Measurements from ENCODE around the gene PIGZ.
A peak's percentile ranks its signal among the peaks of the same experiment; 100 is the strongest.

The PIGZ gene, protein sequence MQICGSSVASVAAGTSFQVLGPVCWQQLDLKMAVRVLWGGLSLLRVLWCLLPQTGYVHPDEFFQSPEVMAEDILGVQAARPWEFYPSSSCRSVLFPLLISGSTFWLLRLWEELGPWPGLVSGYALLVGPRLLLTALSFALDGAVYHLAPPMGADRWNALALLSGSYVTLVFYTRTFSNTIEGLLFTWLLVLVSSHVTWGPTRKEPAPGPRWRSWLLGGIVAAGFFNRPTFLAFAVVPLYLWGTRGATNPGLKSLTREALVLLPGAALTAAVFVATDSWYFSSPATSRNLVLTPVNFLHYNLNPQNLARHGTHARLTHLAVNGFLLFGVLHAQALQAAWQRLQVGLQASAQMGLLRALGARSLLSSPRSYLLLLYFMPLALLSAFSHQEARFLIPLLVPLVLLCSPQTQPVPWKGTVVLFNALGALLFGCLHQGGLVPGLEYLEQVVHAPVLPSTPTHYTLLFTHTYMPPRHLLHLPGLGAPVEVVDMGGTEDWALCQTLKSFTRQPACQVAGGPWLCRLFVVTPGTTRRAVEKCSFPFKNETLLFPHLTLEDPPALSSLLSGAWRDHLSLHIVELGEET

DNA sequence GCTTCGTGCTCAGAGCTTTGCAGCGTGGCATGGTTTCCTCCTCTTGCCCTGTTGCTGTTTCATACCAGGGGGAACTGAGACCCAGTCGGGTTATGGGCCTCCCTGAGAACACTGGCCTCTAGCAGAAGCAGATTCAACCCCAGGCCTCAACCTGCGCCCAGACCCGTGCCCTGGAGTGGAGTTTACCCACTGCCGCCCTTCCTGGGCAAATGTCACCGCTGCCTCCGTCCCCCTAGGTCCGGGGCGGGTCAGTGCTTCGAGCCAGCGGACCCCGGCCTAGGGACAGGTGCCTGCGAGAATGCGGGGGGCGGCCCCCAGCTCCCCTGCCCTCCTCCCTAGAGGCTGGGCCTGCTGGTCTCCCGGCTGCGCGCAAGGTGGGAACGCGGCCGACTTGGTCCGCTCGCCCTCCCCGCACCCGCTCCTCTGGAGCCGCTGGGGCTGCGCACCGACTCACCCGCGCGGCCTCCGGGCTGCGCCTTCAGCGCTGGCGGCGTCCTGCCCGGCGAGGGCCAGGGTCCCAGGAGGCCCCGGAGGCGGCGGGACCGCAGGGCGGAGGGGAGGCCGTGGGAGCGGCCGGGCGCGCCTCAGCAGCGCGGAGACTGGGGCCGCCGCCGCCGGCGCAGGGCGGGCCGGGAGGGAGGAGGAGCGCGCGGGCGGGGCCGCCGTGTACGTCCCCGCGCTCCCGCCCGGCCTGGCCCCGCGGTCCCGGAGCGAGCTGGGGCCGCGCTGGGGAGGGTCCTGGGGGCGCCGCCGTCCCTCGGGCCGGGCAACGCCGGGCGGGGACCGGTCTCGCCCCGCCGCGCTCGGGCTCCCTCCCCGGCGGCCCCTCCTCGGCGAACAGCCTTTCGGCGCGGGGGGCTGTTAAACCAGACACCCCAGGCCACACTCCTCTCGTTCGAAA is at the start of gene PIGZ:
TSS of gene PIGZ (minus strand) at position 601 of the 901 bp plus-strand sequence. CDS start 16,802 bp downstream, outside the sequence.
- FAIRE-seq (no peak), DNase-seq (ENCODE audit: insufficient read length, low spot score) (peak; percentile 72)

DNA sequence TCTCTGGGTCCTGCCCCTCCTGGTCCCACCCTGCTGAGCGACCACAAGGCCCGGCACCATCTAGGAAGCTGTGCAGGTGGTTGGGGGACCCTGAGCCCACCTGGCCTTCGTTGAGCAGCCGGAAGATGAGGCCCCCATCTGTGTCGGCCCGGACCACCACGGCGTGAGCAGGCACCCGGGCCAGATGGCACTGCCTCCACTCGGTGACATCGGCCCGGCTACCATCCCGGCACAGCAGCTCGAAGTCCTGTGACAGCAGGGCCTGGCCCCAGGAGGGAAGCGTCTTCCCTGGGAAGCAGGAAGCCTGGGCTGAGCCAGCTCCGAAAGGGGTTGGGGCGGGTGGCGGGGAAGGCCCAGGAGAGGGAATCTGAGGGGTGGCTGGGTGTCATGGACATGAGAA is 48.4 kb upstream of the PIGZ start:
- FAIRE-seq (no peak), DNase-seq (ENCODE audit: insufficient read length, low spot score) (no peak)

DNA sequence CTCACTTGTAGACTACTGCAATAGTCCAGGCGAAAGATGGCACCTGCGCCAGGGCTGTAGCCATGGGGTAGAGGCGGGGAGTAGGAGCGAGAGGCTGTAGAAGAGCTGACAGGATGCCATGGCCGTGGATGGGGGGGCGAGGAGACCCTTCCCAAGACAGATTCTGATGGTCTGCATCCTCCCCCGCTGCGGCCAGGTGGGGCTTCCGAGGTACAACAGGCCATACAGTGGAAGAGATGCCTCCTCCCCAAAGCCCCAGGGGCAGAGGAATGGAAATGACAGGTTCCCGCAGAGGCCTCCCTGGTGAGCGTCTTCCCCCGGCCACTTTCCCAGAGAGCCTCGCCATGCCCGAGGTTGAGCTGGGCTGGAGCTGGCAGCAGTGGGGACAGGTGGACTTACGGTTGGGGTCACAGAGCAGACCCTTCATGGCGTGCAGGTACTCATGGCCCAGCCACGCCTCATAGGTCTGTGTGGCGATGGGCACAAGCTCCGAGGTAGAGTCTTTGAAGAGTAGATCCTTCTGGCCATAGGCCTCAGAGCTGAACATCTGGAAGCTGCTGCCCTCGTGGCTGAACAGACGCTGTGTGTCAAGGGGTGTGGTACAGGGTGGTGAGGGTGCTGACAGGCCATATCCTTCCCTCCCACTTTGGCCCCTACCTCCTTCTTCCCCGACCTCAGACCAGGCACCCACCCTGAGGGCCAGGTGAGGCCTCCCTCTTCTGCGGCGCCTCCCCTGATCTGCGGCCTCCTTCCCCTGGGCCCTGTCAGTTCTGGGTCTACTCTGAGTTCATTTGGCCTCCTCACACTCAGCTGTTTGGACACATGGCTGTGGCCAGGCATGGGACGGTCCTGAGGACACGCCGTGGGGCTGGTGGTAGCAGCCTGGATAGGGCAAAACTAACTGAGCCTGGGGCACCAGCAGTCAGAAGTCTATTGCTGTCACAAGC is 47.4 kb upstream of the PIGZ start:
- DNase-seq (ENCODE audit: insufficient read length, low spot score) (no peak), FAIRE-seq (no peak)

DNA sequence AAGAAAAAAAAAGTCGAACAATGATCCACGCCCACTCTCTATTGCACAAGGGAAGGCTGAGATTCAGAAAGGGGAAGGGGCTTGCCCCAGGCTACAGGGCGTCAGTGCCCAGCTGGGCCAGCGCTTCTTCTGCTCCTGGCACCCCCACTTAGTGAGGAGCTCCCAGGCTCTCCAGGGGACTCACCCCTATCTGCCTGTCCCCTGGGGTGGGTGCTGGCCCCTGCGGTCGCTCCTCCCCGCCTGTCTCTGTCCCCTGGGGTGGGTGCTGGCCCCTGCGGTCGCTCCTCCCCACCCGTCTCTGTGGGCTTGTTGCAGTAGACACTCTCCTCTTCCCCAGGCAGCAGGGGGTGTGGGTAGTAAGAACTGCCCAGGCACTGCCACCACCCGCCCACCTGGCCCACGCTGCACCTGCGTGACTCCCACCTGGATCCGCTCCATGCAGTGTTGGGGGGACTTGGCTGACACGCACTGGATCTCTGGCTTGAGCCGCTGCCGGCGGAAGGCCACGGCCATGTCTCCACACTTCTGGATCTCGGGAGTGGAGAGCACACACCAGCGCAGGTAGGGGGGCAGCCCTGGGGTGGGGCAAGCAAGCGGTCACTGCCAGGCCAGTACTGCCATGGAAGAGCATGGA is 46.4 kb upstream of the PIGZ start:
- DNase-seq (ENCODE audit: insufficient read length, low spot score) (no peak), FAIRE-seq (no peak)

DNA sequence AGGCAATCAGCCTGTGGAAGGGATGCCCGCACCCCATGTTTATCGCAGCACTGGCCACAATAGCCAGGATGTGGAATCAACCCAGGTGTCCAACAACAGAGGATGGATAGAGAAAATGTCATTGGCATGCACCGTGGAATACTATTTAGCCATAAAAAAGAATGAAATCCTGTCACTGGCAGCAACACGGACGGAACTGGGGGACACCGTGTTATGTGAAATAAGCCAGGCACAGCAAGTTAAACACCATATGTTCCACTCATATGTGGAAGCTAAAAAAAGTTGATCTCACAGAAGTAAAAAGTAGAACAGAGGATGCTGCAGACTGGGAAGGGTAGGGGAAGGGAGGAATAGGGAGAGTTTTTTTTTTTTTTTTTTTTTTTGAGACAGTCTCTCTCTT is 45.4 kb upstream of the PIGZ start:
- no peak for FAIRE-seq
- DNase-seq (ENCODE audit: insufficient read length, low spot score) = no peak

DNA sequence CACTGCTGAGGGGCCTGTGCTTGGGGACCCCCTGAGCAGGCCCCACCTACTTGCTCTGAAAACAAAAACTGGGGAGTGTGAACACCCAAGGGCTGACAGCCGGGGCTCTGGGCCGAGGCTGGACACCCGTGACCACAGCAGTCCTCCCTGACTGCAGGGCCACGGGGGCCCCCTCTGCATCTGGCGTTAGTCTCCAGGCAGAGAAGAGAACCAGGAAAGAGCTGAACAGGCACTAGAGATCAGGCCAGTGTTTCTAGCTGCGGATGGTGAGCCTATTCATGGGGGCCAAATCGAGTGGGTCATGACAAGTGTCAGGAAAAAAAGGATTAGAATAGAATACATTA is 43.9 kb upstream of the PIGZ start:
- no peak for FAIRE-seq
- no peak for DNase-seq (ENCODE audit: insufficient read length, low spot score)

DNA sequence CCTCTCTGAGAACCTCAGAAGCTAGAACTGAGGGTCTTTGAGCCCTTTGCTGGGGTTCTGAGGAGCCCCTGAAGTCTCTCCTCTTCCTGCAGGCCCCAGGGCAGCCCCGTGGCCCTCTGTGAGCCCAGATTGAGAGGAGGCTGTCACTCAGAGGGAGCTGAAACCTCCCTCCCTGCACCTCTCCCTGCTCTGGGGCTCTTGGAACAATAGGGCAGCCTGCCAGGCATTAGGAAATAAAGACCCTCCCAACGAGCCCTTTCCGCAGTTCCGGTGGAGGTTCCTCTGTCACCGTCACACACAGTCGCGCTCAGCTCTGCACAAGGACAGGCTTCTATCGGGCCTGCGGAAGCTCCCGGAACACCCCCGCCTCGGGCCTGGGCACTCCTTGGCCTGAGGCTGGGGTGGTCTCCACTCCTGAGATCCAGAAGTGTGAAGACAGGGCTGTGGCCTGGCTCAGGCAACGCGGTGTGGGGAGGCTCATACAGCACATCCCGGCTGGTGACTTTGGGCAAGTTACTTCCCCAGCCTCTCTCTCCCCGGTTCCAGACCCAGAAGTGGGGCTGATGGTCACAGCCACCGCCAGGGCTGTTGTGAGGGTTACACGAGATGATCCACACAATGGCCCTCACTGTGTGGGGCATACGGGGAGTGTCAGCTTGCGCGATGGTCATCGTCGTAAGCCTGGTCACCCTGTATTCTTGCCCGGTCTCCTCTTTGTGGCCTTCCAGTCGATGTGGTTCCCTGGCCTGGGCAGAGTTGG is 43.3 kb upstream of the PIGZ start:
- DNase-seq (ENCODE audit: insufficient read length, low spot score) (no peak), FAIRE-seq (no peak)

DNA sequence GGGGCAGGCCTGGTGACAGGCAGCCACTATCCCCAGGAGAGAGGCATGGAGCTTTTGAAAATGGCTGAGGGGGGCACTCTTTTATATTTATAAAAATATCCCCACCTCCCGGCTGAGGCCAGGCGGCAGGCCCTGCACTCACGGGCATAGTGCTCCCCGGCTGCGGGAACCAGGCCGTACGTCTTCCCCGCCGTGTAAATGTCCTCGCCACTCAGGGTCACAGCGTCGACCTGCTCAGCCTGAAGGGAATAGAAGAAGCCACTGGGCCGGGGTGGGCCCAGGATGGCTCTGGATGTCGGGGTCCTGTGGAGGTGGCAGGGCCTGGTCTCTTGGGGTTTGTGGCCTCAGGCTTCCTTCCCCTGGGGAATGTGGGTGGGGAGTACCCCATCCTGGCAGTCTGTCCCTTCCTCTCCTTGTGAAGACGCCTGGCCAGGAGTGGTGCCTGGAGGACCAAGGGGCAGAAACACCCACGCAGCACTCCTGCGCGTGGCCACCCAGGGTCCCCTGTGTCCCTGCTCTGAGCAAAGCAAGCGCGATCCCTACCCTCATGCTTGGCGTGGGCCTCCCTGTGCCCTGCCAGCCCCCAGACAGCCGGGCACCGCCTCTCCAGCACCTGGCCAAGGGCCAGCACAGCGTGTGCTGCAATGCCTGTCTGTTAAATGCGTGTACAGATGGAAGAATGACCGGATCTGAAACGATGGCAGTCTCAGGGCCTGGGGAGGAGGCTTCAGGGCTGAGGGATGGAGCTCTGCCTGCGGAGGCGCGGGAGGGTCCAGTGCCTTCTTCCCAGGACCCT is 42.1 kb upstream of the PIGZ start:
- DNase-seq (ENCODE audit: insufficient read length, low spot score) = no peak
- FAIRE-seq = no peak

DNA sequence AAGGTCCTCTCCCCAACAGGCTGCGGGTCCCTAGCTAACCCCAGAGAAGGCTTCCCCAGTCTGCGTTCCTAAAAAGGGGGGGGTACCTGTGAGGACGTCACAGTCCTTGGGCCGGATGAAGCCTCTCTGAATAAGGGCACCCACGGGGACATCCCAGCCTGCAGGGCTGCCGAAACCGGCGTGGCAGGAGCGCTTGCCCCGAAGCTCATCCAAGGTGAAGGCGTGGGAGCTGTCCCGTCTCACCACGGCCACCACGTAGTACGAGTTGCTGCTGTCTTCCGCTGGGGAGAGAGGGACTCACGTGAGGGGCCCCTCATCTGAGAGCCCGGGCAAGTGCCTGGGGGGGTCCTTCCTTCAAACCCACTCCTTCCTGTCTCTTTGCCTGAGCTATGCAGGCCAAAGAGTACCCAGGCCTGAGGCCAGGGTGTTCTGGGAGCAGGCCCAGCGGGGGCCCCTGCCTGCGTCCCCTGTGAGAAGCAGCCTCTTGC is 40.9 kb upstream of the PIGZ start:
- no peak for FAIRE-seq

DNA sequence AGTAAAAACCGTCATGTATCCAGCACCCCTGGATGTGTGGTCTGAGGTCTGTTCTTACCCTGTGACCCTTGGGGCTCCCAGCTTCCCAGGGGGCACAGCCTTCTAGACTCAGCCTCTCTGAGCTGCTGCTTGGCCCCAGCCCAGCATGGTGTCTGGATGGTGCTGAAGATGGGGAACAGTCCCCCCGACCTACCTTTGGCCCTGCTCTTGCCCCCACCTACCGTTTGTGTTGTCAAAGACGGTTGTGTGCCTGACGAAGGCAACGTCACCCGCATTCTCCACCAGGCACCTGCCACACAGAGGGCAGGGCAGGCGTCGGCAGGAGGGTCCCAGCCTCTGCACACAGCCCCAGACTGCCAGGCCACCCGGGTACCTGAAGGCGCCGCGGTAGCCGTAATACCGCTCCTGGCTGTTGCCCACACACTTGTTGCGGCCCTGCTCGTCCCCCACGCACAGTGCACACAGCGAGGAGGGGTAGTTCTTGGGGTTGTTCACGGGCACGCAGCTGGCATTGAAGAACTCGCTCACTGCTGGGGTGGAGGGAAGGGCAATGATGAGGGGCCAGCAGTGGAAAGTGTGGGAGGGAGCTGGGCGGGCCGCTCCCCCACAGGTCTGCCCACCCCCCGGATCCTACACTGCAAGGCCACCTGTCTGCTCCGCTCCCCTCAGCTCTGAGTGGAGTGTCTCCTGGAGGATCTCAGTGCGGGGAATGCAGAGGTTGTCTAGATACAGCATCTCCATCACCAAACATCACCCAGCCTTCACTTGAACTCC is 40.0 kb upstream of the PIGZ start:
- DNase-seq (ENCODE audit: insufficient read length, low spot score) = no peak
- FAIRE-seq = no peak

More for the DNA sequence above, 40.9 kb upstream of the PIGZ start:
- DNase-seq (ENCODE audit: insufficient read length, low spot score) = no peak

DNA sequence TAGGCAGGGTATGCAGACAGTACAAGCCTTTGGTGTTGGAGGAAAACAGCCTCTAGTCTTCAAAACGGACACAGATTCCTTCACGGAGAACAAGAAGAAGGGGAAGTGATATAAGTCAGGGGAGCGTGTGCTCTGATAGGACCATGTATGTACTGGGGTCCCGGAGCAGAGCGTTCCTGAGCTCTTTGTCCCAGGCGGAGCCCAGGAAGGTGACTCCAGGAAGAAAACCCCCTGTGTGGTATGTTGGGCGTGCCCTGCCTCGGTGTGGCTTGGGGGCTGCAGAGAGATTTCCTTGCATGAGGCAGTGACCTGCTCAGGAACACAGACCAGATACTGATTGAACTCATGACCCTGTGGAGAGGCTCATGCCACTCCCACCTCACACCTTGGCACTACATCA is 39.3 kb upstream of the PIGZ start:
- FAIRE-seq = no peak
- no peak for DNase-seq (ENCODE audit: insufficient read length, low spot score)

DNA sequence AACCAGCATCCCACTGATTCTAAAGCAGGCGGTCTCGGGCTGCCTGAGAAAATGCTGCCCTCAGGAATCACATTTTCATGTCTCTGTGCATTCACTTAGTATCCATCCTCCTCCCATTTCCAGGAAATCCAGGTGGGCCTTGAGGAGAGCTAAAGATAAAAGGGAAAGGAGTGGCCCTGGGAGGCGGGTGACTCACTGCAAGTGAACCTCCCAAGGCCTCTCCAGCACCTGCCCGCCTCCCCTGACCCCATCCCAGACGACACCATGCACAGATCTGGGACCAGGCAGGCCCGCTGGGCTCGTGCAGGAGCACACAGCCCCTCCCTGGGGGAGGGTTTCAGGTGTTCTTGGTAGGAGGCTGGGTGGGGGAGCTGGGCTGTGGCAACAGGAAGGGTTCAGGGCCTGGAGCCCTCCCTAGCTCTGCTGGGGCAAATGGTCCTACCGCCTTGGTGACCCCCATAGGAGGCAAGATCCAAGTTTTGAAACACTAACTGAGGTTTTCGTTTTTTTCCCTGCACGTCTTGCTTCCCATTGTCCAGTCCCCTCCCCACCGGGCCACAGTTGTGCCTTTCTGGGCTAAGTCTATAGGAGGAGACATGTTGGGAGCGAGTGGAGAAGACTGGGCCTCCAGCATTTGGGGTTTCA is 38.8 kb upstream of the PIGZ start:
- no peak for FAIRE-seq
- DNase-seq (ENCODE audit: insufficient read length, low spot score) = no peak

DNA sequence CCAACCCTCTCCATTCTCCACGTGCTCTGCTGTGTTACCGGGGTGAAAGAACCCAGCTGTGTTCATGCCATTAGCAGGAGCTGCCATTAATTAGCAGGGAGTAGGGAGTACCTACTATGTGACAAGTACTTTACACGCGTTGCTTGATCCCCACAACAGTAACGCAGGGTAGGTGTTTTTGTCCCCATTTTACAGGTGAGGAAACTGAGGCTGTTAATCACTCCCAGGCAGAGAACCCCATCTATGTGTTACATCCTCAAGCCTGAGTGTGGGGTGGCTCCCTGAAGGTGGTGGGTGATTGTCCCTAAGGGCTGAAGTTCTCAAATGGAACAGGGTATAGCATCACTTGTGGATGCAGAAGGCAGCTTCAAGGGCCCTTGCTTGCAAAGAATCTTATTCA is 38.2 kb upstream of the PIGZ start:
- DNase-seq (ENCODE audit: insufficient read length, low spot score) = no peak
- no peak for FAIRE-seq

DNA sequence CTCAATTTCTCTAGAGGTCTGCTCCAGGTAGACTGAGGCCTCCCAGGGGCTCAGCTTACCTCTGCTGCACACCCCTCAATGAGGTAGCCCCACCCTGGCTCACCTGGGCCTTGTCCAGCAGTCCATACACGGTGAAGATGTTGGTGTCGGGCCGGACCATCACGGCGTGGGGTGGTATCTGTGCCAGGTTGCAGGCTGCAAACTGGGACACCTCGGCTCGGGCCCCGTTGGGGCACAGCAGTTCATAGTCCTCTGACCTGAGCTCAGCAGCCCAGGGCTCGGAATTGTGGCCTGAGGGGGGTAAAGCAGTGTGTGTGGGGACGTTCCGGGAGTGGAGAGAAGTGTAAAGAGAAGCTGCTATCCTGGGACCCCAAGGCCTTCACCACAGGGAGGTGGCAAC is 37.8 kb upstream of the PIGZ start:
- no peak for DNase-seq (ENCODE audit: insufficient read length, low spot score)
- no peak for FAIRE-seq

DNA sequence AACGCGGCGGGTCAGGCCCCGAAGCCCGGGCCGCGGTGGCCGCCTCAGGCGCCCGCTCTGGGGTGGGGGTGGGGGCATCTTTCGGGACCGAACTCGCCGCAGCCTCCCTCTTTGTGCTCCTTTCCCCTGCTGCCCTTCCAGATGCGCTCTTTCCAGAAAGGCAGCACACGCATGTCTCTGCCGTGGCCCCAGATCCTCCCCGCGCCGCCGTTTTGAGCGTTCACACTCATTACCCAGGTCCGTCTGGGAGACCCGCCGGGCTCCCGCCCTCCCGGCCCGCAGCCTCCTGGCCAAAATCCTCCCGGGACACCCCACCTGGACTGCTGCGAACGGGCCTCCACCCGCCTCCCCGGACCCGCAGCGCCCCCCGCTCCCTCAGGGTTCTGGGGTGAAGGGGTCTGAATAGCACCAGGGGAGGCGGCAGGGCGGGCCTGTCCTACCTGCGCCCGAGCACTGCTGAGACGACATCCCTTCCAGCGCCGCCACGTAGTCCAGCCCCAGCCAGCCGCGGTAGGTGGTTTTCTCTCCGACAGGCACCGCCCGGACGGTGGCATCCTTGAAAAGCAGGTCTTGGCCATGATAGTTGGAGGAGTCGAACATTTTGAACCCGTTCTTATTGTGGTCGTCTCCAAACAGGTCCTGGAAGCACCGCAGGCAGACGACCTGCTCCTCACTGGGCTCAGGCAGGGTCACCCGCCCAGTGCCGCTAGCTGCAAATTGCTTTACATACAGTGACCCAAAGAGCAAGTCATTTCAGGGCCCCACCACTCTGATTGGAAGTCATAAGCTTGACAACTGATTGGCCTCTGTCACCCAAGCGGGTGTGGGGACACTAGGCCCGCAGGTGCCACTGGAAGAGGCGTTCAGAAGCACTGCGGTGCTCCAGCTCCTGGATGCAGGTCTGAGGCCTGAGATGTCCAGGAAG is 35.1 kb upstream of the PIGZ start:
- FAIRE-seq (peak; percentile 51), DNase-seq (ENCODE audit: insufficient read length, low spot score) (peak; percentile 73)
